ENCODE results near the gene GRIFIN. TPM values are rescaled to one million over a fixed set of nuclear protein-coding genes. Genes with fewer than 3 reads are reported as not detected.

GRIFIN gene
- total and polyA plus RNA-seq, 2 donors (not counting 1 experiment from before 2014, with no cell fraction given): not detected

GRCh38 chr7:2462731-2463130 is 13.5 kb downstream of the GRIFIN start:
- CTCF ChIA-PET: interaction anchor here (3.2 kb wide), 1 partner anchor 11 kb away, joined by 16 read pairs; no protein-coding TSS in a partner anchor

More at GRCh38 chr7:2462731-2463130, 13.5 kb downstream of the GRIFIN start:
- no peaks in the 10 kb centered on the region for H3K4me1 ChIP-seq (ENCODE audit: control insufficient read depth in 2 of 2, insufficient read depth in 2 of 2, low read length in 2 of 2)
- H3K79me2 ChIP-seq (ENCODE audit: control insufficient read depth, insufficient read depth, low read length): no peaks in the 10 kb centered on the region
- H3K4me1 Mint-ChIP-seq: peaks cover 2% of the 10 kb centered on the region
- no peak overlapping the region for H3K27ac ChIP-seq (ENCODE audit: low read length in 2 of 2)
- H3K4me2 ChIP-seq (replicated peaks; ENCODE audit: low read depth, low read length, poor library complexity, severe bottlenecking): no peak overlapping the region
- peaks cover 0 to 5% (median 0%) of the 10 kb centered on the region in 3 donors for H3K9me3 ChIP-seq (ENCODE audit: control extremely low read depth in 1 of 3, control insufficient read depth in 2 of 3, insufficient read depth in 1 of 3, low read length in 2 of 3)
- no peaks in the 10 kb centered on the region for H3K27me3 Mint-ChIP-seq
- intact Hi-C loops (cut with micrococcal nuclease): no loop called here
- DNase-seq (no peak), ATAC-seq (ENCODE audit: low read depth) (no peak)
- H3K9ac ChIP-seq (ENCODE audit: low read length): no peak overlapping the region
- no peak overlapping the region for H3K27ac Mint-ChIP-seq
- no peaks in the 10 kb centered on the region for H3K36me3 ChIP-seq (replicated peaks in 1 of 2; ENCODE audit: control extremely low read depth in 1 of 2, control insufficient read depth in 1 of 2, extremely low read depth in 1 of 2, insufficient read depth in 2 of 2, low read length in 1 of 2)
- no peak overlapping the region for H2AFZ ChIP-seq (ENCODE audit: insufficient read depth, low read depth, low read length, poor library complexity, severe bottlenecking)
- H3K4me3 ChIP-seq (ENCODE audit: control extremely low read depth in 1 of 5, extremely low read depth in 1 of 5, insufficient read depth in 1 of 5, low read depth in 2 of 5, low read length in 4 of 5): no peak overlapping the region
- POLR2A ChIA-PET: no interaction called here
- no peaks in the 10 kb centered on the region for H3K9me3 Mint-ChIP-seq (ENCODE audit: insufficient read depth)
- H4K20me1 ChIP-seq (ENCODE audit: control insufficient read depth, insufficient read depth, low read length, poor library complexity, severe bottlenecking): no peaks in the 10 kb centered on the region
- TF ChIP-seq EZH2 (IDR thresholded peaks at IDR 0.05; ENCODE audit: borderline replicate concordance, insufficient read depth, low read depth, low read length, poor library complexity, severe bottlenecking) (no peak), CTCF (IDR thresholded peaks at IDR 0.05) (no peak)
- no peak overlapping the region for H3K4me3 Mint-ChIP-seq
- WGBS (ENCODE audit: insufficient coverage): no CpG with 5 or more reads among the region's 3 CpGs
- no peaks in the 10 kb centered on the region for H3K27me3 ChIP-seq (replicated peaks in 1 of 4; ENCODE audit: control extremely low read depth in 1 of 4, control insufficient read depth in 3 of 4, insufficient read depth in 4 of 4, low read length in 3 of 4)
